Loucy (cell line): ENCODE measurements around the gene MINPP1.

Source experiments
- H2AFZ ChIP-seq: fragments of 200-600 bp; sonication (generic); 2 replicates; pipeline ENCODE4 v1.6.0; 2016; ENCODE audit warnings: antibody characterized with exemption, mild to moderate bottlenecking, low read length, moderate library complexity
- H3F3A ChIP-seq: fragments of 200-600 bp; 2 replicates; pipeline ENCODE4 v1.6.0; 2016; ENCODE audit warnings: antibody characterized with exemption, low read depth, mild to moderate bottlenecking
- H3K27me3 ChIP-seq: fragments of 200-600 bp; sonication (generic); 2 replicates; pipeline ENCODE4 v1.6.1; 2014; ENCODE audit warnings: low read length, mild to moderate bottlenecking; ENCODE audit not compliant: insufficient read depth, poor library complexity, severe bottlenecking
- H3K36me3 ChIP-seq: fragments of 200-600 bp; sonication (generic); 2 replicates; pipeline ENCODE4 v1.6.1; 2016; ENCODE audit warnings: low read length; ENCODE audit not compliant: insufficient read depth
- H3K4me1 ChIP-seq: fragments of 200-600 bp; sonication (generic); 2 replicates; pipeline ENCODE4 v1.5.1; 2014; ENCODE audit warnings: low read length, mild to moderate bottlenecking; ENCODE audit not compliant: insufficient read depth, poor library complexity, severe bottlenecking
- H3K4me2 ChIP-seq: fragments of 200-600 bp; sonication (generic); 2 replicates; pipeline ENCODE4 v1.6.0; 2014; ENCODE audit warnings: antibody characterized with exemption, low read length, low read depth, mild to moderate bottlenecking; ENCODE audit not compliant: poor library complexity, severe bottlenecking
- H3K4me3 ChIP-seq: fragments of 200-600 bp; sonication (generic); 2 replicates; pipeline ENCODE4 v1.5.1; 2014; ENCODE audit warnings: low read length, mild to moderate bottlenecking, mixed read lengths; ENCODE audit not compliant: poor library complexity, severe bottlenecking
- H3K79me2 ChIP-seq: fragments of 200-600 bp; sonication (generic); 2 replicates; pipeline ENCODE4 v1.6.1; 2014; ENCODE audit warnings: low read length; ENCODE audit not compliant: insufficient read depth
- H3K9ac ChIP-seq: fragments of 200-600 bp; sonication (generic); 2 replicates; pipeline ENCODE4 v1.6.0; 2014; ENCODE audit warnings: mild to moderate bottlenecking, low read depth, low read length, moderate library complexity; ENCODE audit not compliant: poor library complexity, severe bottlenecking
- H3K9me2 ChIP-seq: fragments of 200-600 bp; sonication (generic); replicated peaks from 2 replicates; pipeline ENCODE4 v1.6.1; 2016; ENCODE audit warnings: low read depth, low read length, mixed read lengths
- H3K9me3 ChIP-seq: fragments of 200-600 bp; sonication (generic); 2 replicates; pipeline ENCODE4 v1.6.1; 2014; ENCODE audit warnings: mild to moderate bottlenecking, antibody characterized with exemption, low read length, low read depth; ENCODE audit not compliant: insufficient read depth
- H4K20me1 ChIP-seq: fragments of 200-600 bp; sonication (generic); 2 replicates; pipeline ENCODE4 v1.6.0; 2014; ENCODE audit warnings: antibody characterized with exemption, low read length, mild to moderate bottlenecking; ENCODE audit not compliant: insufficient read depth, poor library complexity, severe bottlenecking
- EZH2phosphoT487 ChIP-seq: fragments of 200-600 bp; IDR thresholded peaks from 2 replicates; pipeline ENCODE4 v1.6.1; 2018; ENCODE audit warnings: antibody characterized with exemption, mild to moderate bottlenecking, moderate library complexity, borderline replicate concordance
- TF ChIP-seq, protein P1 (sequence below): fragments of 200-600 bp; sonication (generic); conservative IDR thresholded peaks from 2 replicates; pipeline ENCODE4 v1.5.1; 2014; ENCODE audit warnings: mild to moderate bottlenecking, antibody characterized with exemption, low read length

Gene MINPP1

DNA sequence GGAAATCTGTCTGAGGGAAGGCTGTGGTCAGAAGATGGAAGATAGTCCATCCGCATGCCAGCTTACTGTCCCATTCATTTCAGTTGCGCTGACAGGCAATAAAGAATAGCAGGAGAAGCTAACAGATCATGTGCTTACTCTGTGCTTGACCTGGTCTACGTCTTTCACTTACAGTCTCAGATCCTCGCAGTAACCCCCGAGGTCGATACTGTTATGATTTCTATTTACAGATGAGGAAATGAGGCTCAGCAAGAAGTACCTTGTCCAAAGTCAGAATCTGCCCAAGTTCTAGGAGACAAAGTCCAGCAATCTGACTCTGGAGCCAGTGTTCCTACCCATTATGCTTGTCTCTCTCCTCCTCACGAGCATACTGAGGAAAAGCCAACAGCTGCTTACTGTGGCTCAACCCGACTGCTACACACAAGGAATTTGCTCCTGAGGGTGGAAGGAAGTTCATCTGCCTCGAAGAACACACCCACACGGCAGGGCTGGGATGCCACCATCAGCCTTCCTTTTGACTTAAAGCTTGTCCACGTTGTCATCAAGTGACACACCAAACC, 74.2 kb downstream of the MINPP1 start:
- Histone ChIP-seq H3K9me3 (no peaks in the 10 kb centered on the region), H2AFZ (no peak overlapping the region), H4K20me1 (no peaks in the 10 kb centered on the region), H3K4me2 (no peak overlapping the region), H3K4me3 (no peak overlapping the region), H3F3A (no peaks in the 10 kb centered on the region), H3K27me3 (peaks cover 3% of the 10 kb centered on the region), H3K9me2 (no peaks in the 10 kb centered on the region), H3K9ac (no peak overlapping the region), H3K36me3 (no peaks in the 10 kb centered on the region), H3K79me2 (no peaks in the 10 kb centered on the region), H3K4me1 (no peaks in the 10 kb centered on the region)
- no peak for TF ChIP-seq EZH2phosphoT487
- TF ChIP-seq, protein P1, sequence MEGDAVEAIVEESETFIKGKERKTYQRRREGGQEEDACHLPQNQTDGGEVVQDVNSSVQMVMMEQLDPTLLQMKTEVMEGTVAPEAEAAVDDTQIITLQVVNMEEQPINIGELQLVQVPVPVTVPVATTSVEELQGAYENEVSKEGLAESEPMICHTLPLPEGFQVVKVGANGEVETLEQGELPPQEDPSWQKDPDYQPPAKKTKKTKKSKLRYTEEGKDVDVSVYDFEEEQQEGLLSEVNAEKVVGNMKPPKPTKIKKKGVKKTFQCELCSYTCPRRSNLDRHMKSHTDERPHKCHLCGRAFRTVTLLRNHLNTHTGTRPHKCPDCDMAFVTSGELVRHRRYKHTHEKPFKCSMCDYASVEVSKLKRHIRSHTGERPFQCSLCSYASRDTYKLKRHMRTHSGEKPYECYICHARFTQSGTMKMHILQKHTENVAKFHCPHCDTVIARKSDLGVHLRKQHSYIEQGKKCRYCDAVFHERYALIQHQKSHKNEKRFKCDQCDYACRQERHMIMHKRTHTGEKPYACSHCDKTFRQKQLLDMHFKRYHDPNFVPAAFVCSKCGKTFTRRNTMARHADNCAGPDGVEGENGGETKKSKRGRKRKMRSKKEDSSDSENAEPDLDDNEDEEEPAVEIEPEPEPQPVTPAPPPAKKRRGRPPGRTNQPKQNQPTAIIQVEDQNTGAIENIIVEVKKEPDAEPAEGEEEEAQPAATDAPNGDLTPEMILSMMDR: no peak

- TF ChIP-seq, protein P1: no peak
- no peak for TF ChIP-seq EZH2phosphoT487
- no peaks in the 10 kb centered on the region for H3K4me1 ChIP-seq
- no peak overlapping the region for H3K9ac ChIP-seq
- H3K9me2 ChIP-seq: no peaks in the 10 kb centered on the region
- no peaks in the 10 kb centered on the region for H3K36me3 ChIP-seq
- no peaks in the 10 kb centered on the region for H3F3A ChIP-seq
- no peak overlapping the region for H2AFZ ChIP-seq
- H3K4me3 ChIP-seq: no peak overlapping the region
- no peaks in the 10 kb centered on the region for H3K9me3 ChIP-seq
- no peak overlapping the region for H3K4me2 ChIP-seq
- no peaks in the 10 kb centered on the region for H4K20me1 ChIP-seq
- H3K79me2 ChIP-seq: no peaks in the 10 kb centered on the region
- H3K27me3 ChIP-seq: no peaks in the 10 kb centered on the region
Observed at GRCh38 chr10:87579563-87579962, 74.9 kb downstream of the MINPP1 start.

DNA sequence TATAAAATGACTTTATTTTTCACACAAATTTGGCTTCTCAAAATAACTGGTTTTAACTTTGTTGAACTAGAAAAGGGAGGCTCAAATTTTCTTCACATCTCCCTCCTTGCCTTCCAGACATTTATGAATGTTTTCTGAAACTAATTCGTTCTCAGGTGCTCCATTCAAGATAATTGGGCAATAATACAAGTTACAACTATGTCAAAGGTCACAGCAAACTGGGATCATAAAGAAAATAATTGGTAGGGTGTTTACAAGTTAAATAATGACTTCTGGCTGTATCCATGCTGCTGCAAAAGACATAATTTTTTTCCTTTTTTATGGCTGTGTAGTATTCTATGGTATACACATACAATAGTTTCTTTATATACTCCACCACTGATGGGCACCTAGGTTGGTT, 75.3 kb downstream of the MINPP1 start:
- TF ChIP-seq EZH2phosphoT487: no peak
- TF ChIP-seq, protein P1: no peak
- H3K9ac ChIP-seq: no peak overlapping the region
- H2AFZ ChIP-seq: no peak overlapping the region
- no peaks in the 10 kb centered on the region for H4K20me1 ChIP-seq
- H3F3A ChIP-seq: no peaks in the 10 kb centered on the region
- no peak overlapping the region for H3K4me2 ChIP-seq
- no peaks in the 10 kb centered on the region for H3K9me3 ChIP-seq
- H3K4me1 ChIP-seq: no peaks in the 10 kb centered on the region
- H3K4me3 ChIP-seq: no peak overlapping the region
- H3K79me2 ChIP-seq: no peaks in the 10 kb centered on the region
- H3K36me3 ChIP-seq: no peaks in the 10 kb centered on the region
- no peaks in the 10 kb centered on the region for H3K9me2 ChIP-seq
- H3K27me3 ChIP-seq: no peaks in the 10 kb centered on the region
